Prostate gland (tissue), 2 donors: Measurements from ENCODE around the gene EEF1A2.

Source experiments
- CTCF ChIP-seq, 4 experiments: fragments of 200-600 bp in 2 of 4; fragments of 450-650 bp in 2 of 4; sonication (generic) in 2 of 4; IDR thresholded peaks; 1 replicate in 3 of 4; 2 replicates in 1 of 4; pipeline ENCODE4 v1.5.1; 2016 to 2019; ENCODE audit warnings: antibody characterized with exemption in 4 of 4, mild to moderate bottlenecking in 2 of 4, moderate library complexity in 2 of 4
- POLR2A ChIP-seq: fragments of 450-650 bp; IDR thresholded peaks from one replicate; pipeline ENCODE4 v1.6.1; 2016; ENCODE audit warnings: antibody characterized with exemption, mild to moderate bottlenecking
- POLR2AphosphoS5 ChIP-seq: sonication (generic); formaldehyde crosslinking; IDR thresholded peaks from one replicate; pipeline ENCODE4 v1.6.1; 2017; ENCODE audit warnings: antibody characterized with exemption

- TF ChIP-seq POLR2A (no peak), CTCF (IDR thresholded peaks at IDR 0.05) (no peak), POLR2AphosphoS5 (no peak)
These were observed 43.8 kb upstream of the EEF1A2 start for GRCh38 chr20:63542696-63543095.
